HepG2 (cell line): ENCODE measurements around the gene TMEM184C.

Experiments
- DNMT1 ChIP-seq: sonication (generic); formaldehyde crosslinking; IDR thresholded peaks from 2 replicates; pipeline ENCODE4 v1.5.1; 2020; ENCODE audit warnings: mild to moderate bottlenecking, missing genetic modification reagents
- KLF12 ChIP-seq: sonication (generic); formaldehyde crosslinking; IDR thresholded peaks from 2 replicates; pipeline ENCODE4 v1.4.0; 2020; ENCODE audit warnings: missing genetic modification reagents, borderline replicate concordance
- POLR2AphosphoS5 ChIP-seq: IDR thresholded peaks from 2 replicates; pipeline ENCODE4 v1.6.1; 2012; ENCODE audit warnings: low read depth, low read length
- TCF12 ChIP-seq, 2 experiments: fragments of 450-650 bp in 1 of 2; sonication (generic) in 1 of 2; formaldehyde crosslinking in 1 of 2; IDR thresholded peaks; 2 replicates each; pipeline versions ENCODE4 v1.6.1 to v1.8.0; 2017 to 2022; ENCODE audit warnings: antibody characterized with exemption in 1 of 2, mild to moderate bottlenecking in 1 of 2, missing genetic modification reagents in 1 of 2, moderate library complexity in 1 of 2
- ZFP1 ChIP-seq: IDR thresholded peaks from 2 replicates; pipeline ENCODE4 v1.6.1; 2016
- ZNF431 ChIP-seq: sonication (generic); formaldehyde crosslinking; IDR thresholded peaks from 2 replicates; pipeline ENCODE4 v1.9.0; 2022; ENCODE audit warnings: missing genetic modification reagents, low read depth, mild to moderate bottlenecking, borderline replicate concordance
- TF ChIP-seq, protein P1 (sequence below): sonication (generic); formaldehyde crosslinking; IDR thresholded peaks from 2 replicates; pipeline ENCODE4 v1.8.0; 2022; ENCODE audit warnings: missing genetic modification reagents, mild to moderate bottlenecking, moderate library complexity, borderline replicate concordance

- no peak for TF ChIP-seq POLR2AphosphoS5
- no peak for TF ChIP-seq DNMT1 (CRISPR knock-in tag)
- no peak for TF ChIP-seq ZNF431 (CRISPR knock-in tag)
- TF ChIP-seq, protein P1, sequence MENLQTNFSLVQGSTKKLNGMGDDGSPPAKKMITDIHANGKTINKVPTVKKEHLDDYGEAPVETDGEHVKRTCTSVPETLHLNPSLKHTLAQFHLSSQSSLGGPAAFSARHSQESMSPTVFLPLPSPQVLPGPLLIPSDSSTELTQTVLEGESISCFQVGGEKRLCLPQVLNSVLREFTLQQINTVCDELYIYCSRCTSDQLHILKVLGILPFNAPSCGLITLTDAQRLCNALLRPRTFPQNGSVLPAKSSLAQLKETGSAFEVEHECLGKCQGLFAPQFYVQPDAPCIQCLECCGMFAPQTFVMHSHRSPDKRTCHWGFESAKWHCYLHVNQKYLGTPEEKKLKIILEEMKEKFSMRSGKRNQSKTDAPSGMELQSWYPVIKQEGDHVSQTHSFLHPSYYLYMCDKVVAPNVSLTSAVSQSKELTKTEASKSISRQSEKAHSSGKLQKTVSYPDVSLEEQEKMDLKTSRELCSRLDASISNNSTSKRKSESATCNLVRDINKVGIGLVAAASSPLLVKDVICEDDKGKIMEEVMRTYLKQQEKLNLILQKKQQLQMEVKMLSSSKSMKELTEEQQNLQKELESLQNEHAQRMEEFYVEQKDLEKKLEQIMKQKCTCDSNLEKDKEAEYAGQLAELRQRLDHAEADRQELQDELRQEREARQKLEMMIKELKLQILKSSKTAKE (CRISPR knock-in tag): no peak
- TF ChIP-seq KLF12 (CRISPR knock-in tag): no peak
- TF ChIP-seq ZFP1 (CRISPR knock-in tag): no peak
- no peak for TF ChIP-seq TCF12 (IDR thresholded peaks at IDR 0.05)
- no peak for TF ChIP-seq TCF12 (CRISPR knock-in tag; IDR thresholded peaks at IDR 0.05)
Measured at GRCh38 chr4:147633643-147634042, 16.4 kb downstream of the TMEM184C start.
